Liver (tissue), 9 donors: Measurements from ENCODE around the gene SLC51B. TPM values are rescaled to one million over a fixed set of nuclear protein-coding genes. Genes with fewer than 3 reads are reported as not detected.

Source experiments
- DNase-seq: peaks from one replicate; pipeline ENCODE4 v3.0.0-alpha.2; 2017; ENCODE audit warnings: low spot score
- H3K27ac ChIP-seq, 2 donors: one replicate each; pipeline ENCODE4 v1.7.0; 2013; ENCODE audit warnings: inconsistent platforms in 2 of 2, low read length in 2 of 2, control low read depth in 1 of 2, low read depth in 1 of 2, mild to moderate bottlenecking in 1 of 2
- H3K27me3 ChIP-seq, 4 donors: one replicate each; pipeline versions ENCODE4 v1.6.1 to v1.7.0; 2013; ENCODE audit warnings: low read length in 3 of 4, inconsistent platforms in 1 of 4, mild to moderate bottlenecking in 1 of 4, moderate library complexity in 1 of 4; ENCODE audit not compliant: control insufficient read depth in 4 of 4, insufficient read depth in 4 of 4
- H3K36me3 ChIP-seq, 4 donors: one replicate each; pipeline versions ENCODE4 v1.6.1 to v1.7.0; 2013; ENCODE audit warnings: low read length in 3 of 4, mild to moderate bottlenecking in 3 of 4, low read depth in 1 of 4, moderate library complexity in 1 of 4; ENCODE audit not compliant: control insufficient read depth in 4 of 4, insufficient read depth in 3 of 4
- H3K4me1 ChIP-seq, 4 donors: one replicate each; pipeline versions ENCODE4 v1.6.1 to v1.7.0; 2013; ENCODE audit warnings: low read length in 3 of 4, mild to moderate bottlenecking in 3 of 4, moderate library complexity in 1 of 4; ENCODE audit not compliant: control insufficient read depth in 4 of 4, insufficient read depth in 4 of 4
- H3K4me3 ChIP-seq, 3 donors: one replicate each; pipeline versions ENCODE4 v1.6.1 to v1.7.0; 2013; ENCODE audit warnings: low read length in 3 of 3, control low read depth in 1 of 3, low read depth in 1 of 3, mild to moderate bottlenecking in 1 of 3
- H3K9ac ChIP-seq, 2 donors: one replicate each; pipeline ENCODE4 v1.7.0; 2013; ENCODE audit warnings: low read length in 2 of 2, mild to moderate bottlenecking in 2 of 2, moderate library complexity in 2 of 2, control low read depth in 1 of 2, low read depth in 1 of 2
- H3K9me3 ChIP-seq, 4 donors: one replicate each; pipeline versions ENCODE4 v1.6.1 to v1.7.0; 2013; ENCODE audit warnings: low read length in 3 of 4; ENCODE audit not compliant: control insufficient read depth in 4 of 4
- ATF3 ChIP-seq: IDR thresholded peaks from 2 replicates; pipeline ENCODE4 v1.6.1; 2016; ENCODE audit warnings: antibody characterized with exemption
- CTCF ChIP-seq: fragments of 150-350 bp; IDR thresholded peaks from 2 replicates; pipeline ENCODE4 v1.5.1; 2017; ENCODE audit warnings: improper control_type of control experiment, low read depth, low read length; ENCODE audit not compliant: missing input control
- FOXA2 ChIP-seq: IDR thresholded peaks from 2 replicates; pipeline ENCODE4 v1.6.1; 2016; ENCODE audit warnings: antibody characterized with exemption
- GABPA ChIP-seq, 2 donors: IDR thresholded peaks in 1 of 2; conservative IDR thresholded peaks in 1 of 2; 2 replicates each; pipeline ENCODE4 v1.6.1; 2016; ENCODE audit warnings: antibody characterized with exemption in 2 of 2, mild to moderate bottlenecking in 1 of 2, moderate library complexity in 1 of 2
- HNF4A ChIP-seq, 2 donors: conservative IDR thresholded peaks; 2 replicates each; pipeline ENCODE4 v1.6.1; 2016; ENCODE audit warnings: antibody characterized with exemption in 2 of 2, mild to moderate bottlenecking in 2 of 2
- HNF4G ChIP-seq: IDR thresholded peaks from 2 replicates; pipeline ENCODE4 v1.6.1; 2016; ENCODE audit warnings: antibody characterized with exemption
- JUND ChIP-seq, 2 donors: IDR thresholded peaks; 2 replicates each; pipeline ENCODE4 v1.6.1; 2016; ENCODE audit warnings: antibody characterized with exemption in 2 of 2
- MAX ChIP-seq: IDR thresholded peaks from 2 replicates; pipeline ENCODE4 v1.6.1; 2016; ENCODE audit warnings: antibody characterized with exemption
- RAD21 ChIP-seq, 2 donors: IDR thresholded peaks; 2 replicates each; pipeline ENCODE4 v1.6.1; 2016; ENCODE audit warnings: antibody characterized with exemption in 2 of 2, mild to moderate bottlenecking in 2 of 2
- REST ChIP-seq: IDR thresholded peaks from 2 replicates; pipeline ENCODE4 v1.6.1; 2016; ENCODE audit warnings: antibody characterized with exemption, mild to moderate bottlenecking
- SP1 ChIP-seq: IDR thresholded peaks from 2 replicates; pipeline ENCODE4 v1.6.1; 2018; ENCODE audit warnings: antibody characterized with exemption, mild to moderate bottlenecking
- TAF1 ChIP-seq: conservative IDR thresholded peaks from 2 replicates; pipeline ENCODE4 v1.6.1; 2016; ENCODE audit warnings: antibody characterized with exemption, mild to moderate bottlenecking
- YY1 ChIP-seq: IDR thresholded peaks from 2 replicates; pipeline ENCODE4 v1.6.1; 2016; ENCODE audit warnings: antibody characterized with exemption, mild to moderate bottlenecking
- ZBTB33 ChIP-seq: IDR thresholded peaks from 2 replicates; pipeline ENCODE4 v1.6.1; 2016; ENCODE audit warnings: antibody characterized with exemption
- WGBS: extraction: QIAGEN DNeasy Blood & Tissue Kit; methylation state at CpG from one replicate; pipeline ENCODE4 v1.1.7; 2013; 5-methylcytosine and 5-hydroxymethylcytosine counted together
- polyA plus RNA-seq, 2 donors: library from polyadenylated mRNA; stranded (reverse) in 1 of 2; unstranded in 1 of 2; fragments of 200-250 nt in 1 of 2; fragments of >200 nt in 1 of 2; fragmentation: Nextera tagmentation in 1 of 2; extraction: Ambion mirVana in 1 of 2; gene quantifications; one replicate each; pipeline versions ENCODE4 v1.2.1 to v1.2.3, GENCODE V29; 2013 to 2015
- total RNA-seq, 2 donors: library from RNA; depleted of rRNA; stranded (reverse); fragments of >200 nt; gene quantifications; one replicate each; pipeline ENCODE4 v1.2.3, GENCODE V29; 2014
- donor health status: healthy.
- donor health status: healthy.
- donor health status: healthy.
- donor health status: healthy.
- donor health status: healthy.

Gene SLC51B
- total and polyA plus RNA-seq, 4 donors: 0.25 to 2.1 (median 1.1) TPM

- H3K9ac ChIP-seq: no peak overlapping the region
- no peak overlapping the region for H3K4me3 ChIP-seq
- peaks cover 2 to 17% (median 7%) of the 10 kb centered on the region in 4 donors for H3K36me3 ChIP-seq
- DNase-seq: no peak
- no peak overlapping the region for H3K27ac ChIP-seq
- no peaks in the 10 kb centered on the region for H3K4me1 ChIP-seq
- 94% methylated on average over 3 of the region's 3 CpGs for WGBS
- H3K9me3 ChIP-seq: no peaks in the 10 kb centered on the region
- H3K27me3 ChIP-seq: no peaks in the 10 kb centered on the region
- TF ChIP-seq REST (no peak), MAX (no peak), JUND (IDR thresholded peaks at IDR 0.05) (no peak), RAD21 (IDR thresholded peaks at IDR 0.05) (no peak), TAF1 (no peak), GABPA (IDR thresholded peaks at IDR 0.05 in 1 of 2, conservative IDR thresholded peaks at IDR 0.05 in 1 of 2) (no peak), YY1 (no peak), HNF4A (conservative IDR thresholded peaks at IDR 0.05) (no peak), HNF4G (no peak), FOXA2 (no peak), CTCF (no peak), SP1 (no peak)
Observed at GRCh38 chr15:65004993-65005392, 40.2 kb upstream of the SLC51B start.

GRCh38 chr15:65006876-65007275 is 38.3 kb upstream of the SLC51B start:
- H3K9me3 ChIP-seq: no peaks in the 10 kb centered on the region
- H3K27me3 ChIP-seq: no peaks in the 10 kb centered on the region
- no peak overlapping the region for H3K27ac ChIP-seq
- TF ChIP-seq ATF3 (no peak), ZBTB33 (no peak), HNF4A (conservative IDR thresholded peaks at IDR 0.05) (no peak), REST (no peak)
- H3K9ac ChIP-seq: no peak overlapping the region
- no peak overlapping the region for H3K4me3 ChIP-seq
- H3K4me1 ChIP-seq: no peaks in the 10 kb centered on the region
- 98% methylated on average over 3 of the region's 3 CpGs for whole genome bisulfite sequencing
- H3K36me3 ChIP-seq: peaks cover 0 to 24% (median 9%) of the 10 kb centered on the region in 4 donors
- no peak for DNase-seq
